Measurements from ENCODE around the gene RFX2. TPM values are rescaled to one million over a fixed set of nuclear protein-coding genes. Genes with fewer than 3 reads are reported as not detected.

Gene RFX2
- total and polyA plus RNA-seq, 9 of the 15 experiments (the other 6 are each of a cell fraction or from before 2014, with no cell fraction given), result 3.6 to 18.7 (median 8.7) TPM

DNA sequence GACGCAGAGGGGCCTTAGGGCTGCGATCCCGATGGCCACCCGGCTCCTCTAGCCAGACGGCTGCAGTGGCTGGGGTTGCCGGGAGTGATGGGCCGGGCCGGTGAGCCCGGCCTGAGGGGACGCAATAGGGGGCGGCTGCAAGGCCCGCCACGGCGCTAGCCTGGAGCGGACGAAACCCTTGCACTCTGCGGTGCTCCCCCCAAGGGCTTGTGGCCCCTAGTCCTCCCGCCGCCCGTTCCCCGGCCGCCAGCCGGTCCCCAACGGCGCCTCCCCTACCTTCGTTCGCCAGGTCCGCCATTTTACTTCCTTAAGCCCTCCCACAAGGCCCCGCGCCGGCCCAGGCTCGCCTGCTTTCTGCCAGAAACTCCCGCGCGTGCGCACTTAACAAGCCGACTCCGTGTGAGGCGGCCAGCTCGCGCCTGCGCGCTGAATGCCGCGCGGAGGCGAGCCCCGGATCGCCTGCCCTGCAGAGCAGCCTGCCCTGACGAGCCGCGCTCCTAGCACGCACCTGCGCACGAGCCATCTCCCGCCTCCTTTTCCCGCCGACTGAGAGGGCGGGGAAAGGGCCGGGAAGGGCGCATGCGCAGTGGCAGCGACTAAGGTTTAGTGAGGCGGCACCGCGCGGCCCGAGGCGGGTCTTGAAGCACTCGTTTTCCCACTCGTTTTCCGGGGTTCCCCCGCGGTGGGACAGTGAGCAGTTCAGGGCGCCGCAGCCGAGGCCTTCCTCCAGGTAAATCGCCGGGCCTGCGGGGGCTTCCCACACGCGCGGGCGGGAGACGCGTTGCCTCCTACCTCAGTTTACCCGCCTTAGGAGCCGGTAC, 132.3 kb downstream of the RFX2 start, which contains the start of gene RANBP3 (continued):
- TF ChIP-seq NRF1 (conservative IDR thresholded peaks at IDR 0.05 in 1 of 2, IDR thresholded peaks at IDR 0.05 in 1 of 2) (peak; percentile 100), TEAD4 (IDR thresholded peaks at IDR 0.05; ENCODE audit: low read length) (peak; percentile 52; the same call in 1 of the 2 replicates), TEAD4 (CRISPR knock-in tag; IDR thresholded peaks at IDR 0.05; ENCODE audit: borderline replicate concordance) (peak; percentile 97; the same call in 1 of the 2 replicates), NR2C2 (CRISPR knock-in tag; IDR thresholded peaks at IDR 0.05) (peak; percentile 43; the same call in 1 of the 2 replicates), NR2C2 (tag; IDR thresholded peaks at IDR 0.05) (no peak), CAMTA2 (CRISPR knock-in tag; conservative IDR thresholded peaks at IDR 0.05) (no peak), ZNF830 (CRISPR knock-in tag; IDR thresholded peaks at IDR 0.05) (no peak), L3MBTL2 (IDR thresholded peaks at IDR 0.05) (peak; percentile 99), ZFX (CRISPR knock-in tag; IDR thresholded peaks at IDR 0.05) (peak; percentile 90), EGR1 (conservative IDR thresholded peaks at IDR 0.05) (peak; percentile 56), NONO (IDR thresholded peaks at IDR 0.05; ENCODE audit: low read depth in 2 of 2, low read length in 1 of 2) (0 out of 4 replicates have a peak, but pooled peaks of 1 of the 2 experiments have one; percentile 26), COPS2 (conservative IDR thresholded peaks at IDR 0.05) (no peak), NFRKB (IDR thresholded peaks at IDR 0.05; ENCODE audit: low read depth) (0 out of 2 replicates have a peak, but pooled peaks have one; percentile 44), MYC (IDR thresholded peaks at IDR 0.05; ENCODE audit: low read depth, low read length) (peak; percentile 77), MYC (CRISPR knock-in tag; IDR thresholded peaks at IDR 0.05; ENCODE audit: borderline replicate concordance, low read depth) (0 out of 2 replicates have a peak, but pooled peaks have one; percentile 20), JUND (IDR thresholded peaks at IDR 0.05; ENCODE audit: borderline replicate concordance, low read depth, low read length) (no peak), JUND (tag; IDR thresholded peaks at IDR 0.05; ENCODE audit: borderline replicate concordance, low read depth, low read length) (no peak), NR4A1 (CRISPR knock-in tag; IDR thresholded peaks at IDR 0.05) (peak; percentile 91; the same call in 1 of the 2 replicates), NR4A1 (tag; IDR thresholded peaks at IDR 0.05) (no peak), POLR2G (IDR thresholded peaks at IDR 0.05; ENCODE audit: low read depth, low read length) (peak; percentile 89), TAF7 (tag; IDR thresholded peaks at IDR 0.05) (peak; percentile 91)
- TF ChIP-seq, protein P1, sequence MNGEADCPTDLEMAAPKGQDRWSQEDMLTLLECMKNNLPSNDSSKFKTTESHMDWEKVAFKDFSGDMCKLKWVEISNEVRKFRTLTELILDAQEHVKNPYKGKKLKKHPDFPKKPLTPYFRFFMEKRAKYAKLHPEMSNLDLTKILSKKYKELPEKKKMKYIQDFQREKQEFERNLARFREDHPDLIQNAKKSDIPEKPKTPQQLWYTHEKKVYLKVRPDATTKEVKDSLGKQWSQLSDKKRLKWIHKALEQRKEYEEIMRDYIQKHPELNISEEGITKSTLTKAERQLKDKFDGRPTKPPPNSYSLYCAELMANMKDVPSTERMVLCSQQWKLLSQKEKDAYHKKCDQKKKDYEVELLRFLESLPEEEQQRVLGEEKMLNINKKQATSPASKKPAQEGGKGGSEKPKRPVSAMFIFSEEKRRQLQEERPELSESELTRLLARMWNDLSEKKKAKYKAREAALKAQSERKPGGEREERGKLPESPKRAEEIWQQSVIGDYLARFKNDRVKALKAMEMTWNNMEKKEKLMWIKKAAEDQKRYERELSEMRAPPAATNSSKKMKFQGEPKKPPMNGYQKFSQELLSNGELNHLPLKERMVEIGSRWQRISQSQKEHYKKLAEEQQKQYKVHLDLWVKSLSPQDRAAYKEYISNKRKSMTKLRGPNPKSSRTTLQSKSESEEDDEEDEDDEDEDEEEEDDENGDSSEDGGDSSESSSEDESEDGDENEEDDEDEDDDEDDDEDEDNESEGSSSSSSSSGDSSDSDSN (IDR thresholded peaks at IDR 0.05; ENCODE audit: borderline replicate concordance in 1 of 2, low read depth in 2 of 2, low read length in 2 of 2), result peak in 1 of 2 experiments; percentile 90; a peak in 1 of 4 replicates
- TF ChIP-seq, protein P2, sequence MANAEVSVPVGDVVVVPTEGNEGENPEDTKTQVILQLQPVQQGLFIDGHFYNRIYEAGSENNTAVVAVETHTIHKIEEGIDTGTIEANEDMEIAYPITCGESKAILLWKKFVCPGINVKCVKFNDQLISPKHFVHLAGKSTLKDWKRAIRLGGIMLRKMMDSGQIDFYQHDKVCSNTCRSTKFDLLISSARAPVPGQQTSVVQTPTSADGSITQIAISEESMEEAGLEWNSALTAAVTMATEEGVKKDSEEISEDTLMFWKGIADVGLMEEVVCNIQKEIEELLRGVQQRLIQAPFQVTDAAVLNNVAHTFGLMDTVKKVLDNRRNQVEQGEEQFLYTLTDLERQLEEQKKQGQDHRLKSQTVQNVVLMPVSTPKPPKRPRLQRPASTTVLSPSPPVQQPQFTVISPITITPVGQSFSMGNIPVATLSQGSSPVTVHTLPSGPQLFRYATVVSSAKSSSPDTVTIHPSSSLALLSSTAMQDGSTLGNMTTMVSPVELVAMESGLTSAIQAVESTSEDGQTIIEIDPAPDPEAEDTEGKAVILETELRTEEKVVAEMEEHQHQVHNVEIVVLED (CRISPR knock-in tag; IDR thresholded peaks at IDR 0.05), result peak; percentile 66; the same call in 1 of the 2 replicates
